NCI-H146 treated with DMSO at 0.1 percent for 48 hours (cell line): Measurements from ENCODE around the gene C1GALT1C1L.
A peak's percentile ranks its signal among the peaks of the same experiment; 100 is the strongest.
"Not testable (repeated sequence)": the region's sequence is repeated elsewhere in the genome, so short reads cannot be mapped to it uniquely, and the experiment has no call there.

ENCODE experiments used
- DNase-seq: peaks from one replicate; lab custom pipeline; 2025; ENCODE audit not compliant: unreplicated experiment; lab: John Stamatoyannopoulos, UW

The C1GALT1C1L gene

GRCh38 chr2:43657241-43657640 is 19.0 kb downstream of the C1GALT1C1L start:
- DNase-seq = no peak

GRCh38 chr2:43653506-43653905 is 22.7 kb downstream of the C1GALT1C1L start:
- no peak for DNase-seq

- no peak for DNase-seq
Observed at GRCh38 chr2:43648994-43649701, 27.1 kb downstream of the C1GALT1C1L start.

- no peak for DNase-seq
Observed at GRCh38 chr2:43643680-43644079, 32.5 kb downstream of the C1GALT1C1L start.

- DNase-seq = no peak
Observed at GRCh38 chr2:43642363-43642762, 33.9 kb downstream of the C1GALT1C1L start.

- peak; percentile 80 for DNase-seq
Observed at GRCh38 chr2:43637030-43637803, 39.0 kb downstream of the C1GALT1C1L start, which contains the start of gene PLEKHH2. Gene PLEKHH2, plus strand, starts transcription at chr2:43637260. Its CDS starts 7,414 bp downstream, at chr2:43644674.

- DNase-seq = peak; percentile 80
Observed at GRCh38 chr2:43636621-43637020, 39.6 kb downstream of the C1GALT1C1L start.

GRCh38 chr2:43636153-43636552 is 40.1 kb downstream of the C1GALT1C1L start:
- DNase-seq = not testable (repeated sequence)

- peak; percentile 98 for DNase-seq
Observed at GRCh38 chr2:43634604-43635306, 41.5 kb downstream of the C1GALT1C1L start.

GRCh38 chr2:43631618-43632317 is 44.5 kb downstream of the C1GALT1C1L start:
- DNase-seq = no peak
